GM18951 (cell line): ENCODE measurements around the gene TMOD2.
"Not testable (repeated sequence)": the region's sequence is repeated elsewhere in the genome, so short reads cannot be mapped to it uniquely, and the experiment has no call there.

Experiments
- POLR2A ChIP-seq: IDR thresholded peaks from 4 replicates; pipeline ENCODE4 v1.6.1; 2011; ENCODE audit warnings: mild to moderate bottlenecking; ENCODE audit not compliant: insufficient read length, insufficient read depth; ENCODE audit errors: extremely low read depth
- in situ Hi-C: fragments of 300-500 bp; cut with MboI; formaldehyde crosslinking; loops from one replicate; pipeline ENCODE4 v1.12.0; 2022; ENCODE audit warnings: low sequenced_read_pairs, mixed read lengths, inconsistent platforms; ENCODE audit not compliant: unreplicated experiment

TMOD2 gene

DNA sequence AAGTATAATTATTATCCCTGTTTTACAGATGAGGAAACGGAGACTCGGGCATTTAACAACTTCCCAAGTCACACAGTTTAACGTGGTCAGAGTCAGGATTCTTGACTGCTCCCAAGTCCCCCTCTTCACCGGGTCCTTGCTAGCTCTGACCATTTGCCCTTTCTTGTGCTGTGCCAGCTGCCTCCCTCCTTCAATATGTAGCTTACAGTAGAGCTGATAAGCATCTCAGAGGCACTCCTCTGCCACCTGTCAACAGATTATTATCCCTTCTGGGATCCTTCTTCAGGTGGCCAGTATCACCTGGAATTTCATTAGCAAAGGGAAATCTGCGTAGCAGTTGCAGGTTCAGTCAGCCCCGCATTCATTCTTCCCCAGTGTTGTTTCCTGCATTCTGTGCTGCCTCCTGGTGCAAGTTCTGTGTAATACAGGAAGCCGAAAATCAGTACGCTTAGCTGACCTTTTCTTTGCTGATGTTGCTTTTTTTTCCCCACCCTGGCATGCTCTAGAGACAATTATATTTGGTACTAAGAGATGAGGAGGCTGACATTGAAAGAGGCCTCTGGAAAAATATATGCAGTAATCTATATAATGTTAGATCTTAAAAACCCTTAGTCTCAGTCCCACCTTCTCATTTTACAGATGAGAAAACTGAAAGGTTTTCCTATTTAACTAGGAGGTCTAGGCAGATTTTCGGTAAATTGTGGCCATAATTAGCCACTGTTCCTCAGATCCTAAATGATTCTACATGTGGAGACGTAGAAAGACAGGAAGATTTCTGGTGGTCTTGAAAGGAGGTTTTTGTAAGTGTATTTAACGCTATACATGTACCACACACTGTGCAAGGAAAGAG, 24.8 kb downstream of the TMOD2 start:
- in situ Hi-C loops = no loop called here

DNA sequence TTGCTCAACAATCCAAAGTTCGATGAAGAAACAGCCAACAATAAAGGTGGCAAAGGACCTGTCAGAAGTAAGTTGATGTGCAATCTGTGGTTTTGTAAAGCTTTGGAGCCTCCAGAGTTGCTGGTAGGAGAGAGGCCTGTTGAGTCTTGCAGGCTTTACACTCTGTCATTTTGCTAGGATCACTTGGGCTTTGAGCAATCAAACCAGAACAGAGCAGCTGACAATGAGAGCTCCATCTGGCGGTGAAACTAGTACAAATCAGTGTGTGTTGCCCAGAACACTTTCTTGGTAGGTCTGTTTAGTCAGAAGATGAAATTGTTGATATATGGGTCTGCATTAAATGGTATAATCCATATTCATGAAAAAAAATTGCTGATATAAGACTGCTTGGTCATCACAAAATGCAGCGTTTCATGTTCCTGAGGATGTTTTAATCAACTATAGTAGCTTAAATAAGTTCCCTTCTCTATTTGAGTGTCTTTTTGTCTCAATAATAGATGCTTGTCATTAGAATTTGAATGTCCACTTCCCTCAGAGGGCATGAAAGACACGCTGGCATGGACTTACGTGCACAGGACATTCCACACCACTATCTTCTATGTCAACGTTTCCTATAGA, 25.7 kb downstream of the TMOD2 start:
- in situ Hi-C loops = no loop called here
- no peak for TF ChIP-seq POLR2A

More for the DNA sequence above, 24.8 kb downstream of the TMOD2 start:
- TF ChIP-seq POLR2A = no peak

DNA sequence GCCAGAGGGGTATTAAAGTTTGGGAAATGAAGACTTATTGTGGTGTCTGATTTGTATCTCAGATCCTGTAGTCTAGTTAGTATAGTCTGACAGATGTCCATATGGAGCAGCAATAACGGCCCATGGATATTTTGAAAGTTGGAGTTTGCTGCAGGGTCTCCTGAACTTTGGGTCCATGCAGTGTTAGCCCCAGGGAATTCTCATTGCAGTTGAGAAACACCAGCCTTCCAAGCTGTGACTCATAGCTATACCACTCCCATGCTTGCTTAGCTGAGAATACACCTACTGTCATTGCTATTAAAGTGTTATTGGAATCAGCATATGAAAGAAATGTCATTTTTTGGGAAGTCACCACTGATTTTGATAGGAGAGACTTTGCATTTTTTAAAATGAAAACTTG, 29.2 kb downstream of the TMOD2 start:
- TF ChIP-seq POLR2A = no peak
- in situ Hi-C loops = loop anchor here (5.0 kb wide), 1 partner anchor 133 kb away; no protein-coding TSS in a partner anchor

DNA sequence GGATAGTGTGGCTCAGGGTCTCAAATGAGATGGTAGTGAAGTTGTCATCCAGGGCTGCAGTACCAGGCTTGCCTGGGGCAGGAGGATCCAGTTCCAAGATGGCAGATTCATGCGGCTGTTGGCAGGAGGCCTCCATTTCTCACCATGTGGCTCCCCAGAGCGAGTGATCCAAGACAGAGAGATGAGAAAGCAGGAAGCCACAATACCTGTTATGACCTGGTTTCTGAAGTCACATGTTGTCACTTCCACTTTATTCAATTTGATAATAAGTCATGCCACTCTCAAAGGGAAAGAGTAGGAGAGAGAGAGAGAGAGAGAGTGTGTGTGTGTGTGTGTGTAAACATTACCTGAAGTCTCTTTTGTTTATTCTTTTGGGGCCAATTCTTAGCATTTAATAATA, 30.1 kb downstream of the TMOD2 start:
- in situ Hi-C loops = loop anchor here (5.0 kb wide), 1 partner anchor 134 kb away; no protein-coding TSS in a partner anchor
- TF ChIP-seq POLR2A = no peak

DNA sequence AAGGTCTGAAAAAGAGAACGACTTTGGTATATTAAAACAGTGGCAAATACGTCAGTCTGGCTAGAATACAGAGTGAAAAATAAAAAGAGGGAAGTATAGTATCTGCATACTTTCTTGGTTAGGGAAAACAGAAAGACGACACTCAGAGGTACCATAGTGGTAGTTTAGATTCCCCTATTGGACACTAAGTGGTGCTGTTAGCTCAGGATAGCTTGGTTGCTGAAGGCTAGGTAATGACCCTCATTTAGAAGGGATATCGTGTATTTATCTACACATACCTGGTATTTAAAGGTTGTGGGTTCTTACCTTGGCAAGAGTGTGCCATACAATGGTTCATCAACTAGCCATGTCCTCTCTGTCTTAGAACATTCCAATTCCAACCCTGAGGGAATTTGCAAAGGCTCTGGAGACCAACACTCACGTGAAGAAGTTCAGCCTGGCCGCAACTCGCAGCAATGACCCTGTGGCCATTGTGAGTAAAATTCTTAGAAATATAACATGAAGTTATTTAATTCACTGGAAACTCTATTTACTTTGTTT, 31.0 kb downstream of the TMOD2 start:
- in situ Hi-C loops = loop anchor here (5.0 kb wide), 1 partner anchor 135 kb away; no protein-coding TSS in a partner anchor

DNA sequence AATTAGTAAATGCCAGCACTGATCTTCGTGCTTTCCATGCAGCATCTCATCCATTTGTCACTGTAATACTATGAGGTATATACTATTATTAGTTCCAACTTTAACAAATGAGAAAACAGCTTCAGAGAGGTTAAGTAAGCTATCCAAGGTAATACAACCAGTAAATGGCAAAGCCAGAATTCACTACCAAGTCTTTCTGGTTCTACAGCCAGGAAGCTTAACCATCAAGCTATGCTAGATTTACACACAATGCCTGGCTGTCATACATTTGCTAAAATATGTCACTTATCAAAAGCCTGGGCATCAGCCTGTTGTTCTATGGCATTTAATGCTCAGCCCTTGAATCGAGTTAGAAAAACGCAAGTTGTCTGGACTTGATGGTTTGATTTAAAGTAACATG, 32.6 kb downstream of the TMOD2 start:
- no peak for TF ChIP-seq POLR2A
- in situ Hi-C loops = loop anchor here (5.0 kb wide), 1 partner anchor 137 kb away; no protein-coding TSS in a partner anchor

More for the DNA sequence above, 31.0 kb downstream of the TMOD2 start:
- TF ChIP-seq POLR2A = no peak

DNA sequence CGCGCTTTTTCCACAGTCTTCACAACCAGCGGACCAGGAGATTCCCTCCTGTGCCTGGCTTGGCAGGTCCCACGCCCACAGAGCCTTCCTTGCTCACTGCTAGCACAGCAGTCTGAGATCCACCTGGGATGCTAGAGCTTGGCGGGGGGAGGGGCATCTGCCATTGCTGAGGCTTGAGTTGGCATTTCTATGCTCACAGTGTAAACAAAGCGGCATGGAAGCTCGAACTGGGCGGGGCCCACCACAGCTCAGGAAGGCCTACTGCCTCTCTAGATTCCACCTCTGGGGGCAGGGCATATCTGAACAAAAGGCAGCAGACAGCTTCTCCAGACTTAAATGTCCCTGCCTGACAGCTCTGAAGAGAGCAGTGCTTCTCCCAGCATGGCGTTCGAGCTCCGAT, 35.7 kb downstream of the TMOD2 start:
- in situ Hi-C loops = not testable (repeated sequence)

DNA sequence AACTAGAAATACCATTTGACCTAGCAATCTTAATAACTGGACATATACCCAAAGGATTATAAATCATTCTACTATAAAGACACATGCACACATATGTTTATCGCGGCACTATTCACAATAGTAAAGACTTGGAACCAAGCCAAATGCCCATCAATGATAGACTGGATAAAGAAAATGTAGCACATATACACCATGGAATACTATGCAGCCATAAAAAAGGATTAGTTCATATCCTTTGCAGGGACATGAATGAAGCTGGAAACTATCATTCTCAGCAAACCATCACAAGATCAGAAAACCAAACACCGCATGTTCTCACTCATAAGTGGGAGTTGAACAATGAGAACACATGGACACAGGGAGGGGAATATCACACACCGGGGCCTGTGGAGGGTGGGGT, 41.1 kb downstream of the TMOD2 start:
- in situ Hi-C loops = not testable (repeated sequence)

DNA sequence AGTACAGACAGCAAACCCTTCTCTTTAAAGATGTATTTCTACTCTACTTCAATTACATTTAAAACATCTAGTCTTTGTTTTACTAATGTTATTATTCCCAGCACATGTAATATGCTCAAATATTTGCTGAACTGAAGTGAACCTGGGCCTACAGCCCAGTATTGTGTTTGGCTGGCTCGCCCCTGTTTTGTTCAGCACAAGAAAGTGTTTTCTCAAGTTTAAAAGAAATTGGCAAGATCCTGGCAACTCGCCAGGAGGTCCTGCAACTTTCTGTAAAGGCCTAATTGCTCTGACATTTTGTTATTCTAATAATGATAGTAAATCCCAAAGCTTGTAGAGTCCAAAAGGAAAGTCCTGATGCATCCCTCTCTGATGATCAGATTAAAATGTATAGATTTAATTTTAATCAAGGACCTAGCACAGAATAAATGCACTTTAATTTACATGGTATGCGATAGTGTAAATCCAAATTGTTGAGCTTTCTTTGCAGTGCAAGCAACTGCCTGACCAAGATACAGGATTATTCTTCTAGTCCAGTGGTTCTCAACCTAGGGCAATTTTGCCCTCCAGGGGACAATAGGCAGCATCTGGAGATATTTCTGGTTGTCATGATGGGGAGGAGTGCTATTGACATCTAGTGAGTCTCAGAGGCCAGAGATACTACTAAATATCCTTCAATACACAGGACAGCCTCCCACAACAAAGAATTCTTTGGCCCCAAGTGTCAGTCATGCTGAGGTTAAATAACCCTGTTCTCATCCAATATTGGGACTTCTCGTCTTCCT, 42.3 kb downstream of the TMOD2 start:
- in situ Hi-C loops = no loop called here
- TF ChIP-seq POLR2A = no peak

DNA sequence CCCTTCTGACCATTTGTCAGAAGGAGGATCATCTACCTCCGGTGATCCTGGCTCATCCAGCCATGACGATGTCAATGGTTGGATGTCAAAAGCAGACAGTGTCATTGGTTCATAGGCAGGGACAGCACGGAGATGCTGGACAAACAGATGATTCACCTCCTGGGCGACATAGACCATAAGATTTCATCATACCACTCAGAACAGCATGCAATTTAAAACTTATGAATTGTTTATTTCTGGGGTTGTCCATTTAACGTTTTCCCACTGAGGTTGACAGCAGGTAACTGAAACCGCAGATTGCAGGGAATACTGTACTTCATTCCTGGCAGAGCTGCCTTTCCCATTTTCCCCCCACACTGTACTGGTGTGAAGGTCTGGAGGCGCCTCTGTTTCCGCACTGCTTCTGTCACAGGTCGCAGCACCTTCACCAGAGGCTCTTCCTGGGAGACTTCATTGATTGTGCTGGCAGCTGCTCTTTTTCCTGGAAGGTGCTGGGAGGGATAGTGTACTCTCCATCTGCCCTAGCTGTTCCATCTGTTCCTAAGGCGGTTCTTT, 45.5 kb downstream of the TMOD2 start:
- TF ChIP-seq POLR2A = no peak
- in situ Hi-C loops = no loop called here

DNA sequence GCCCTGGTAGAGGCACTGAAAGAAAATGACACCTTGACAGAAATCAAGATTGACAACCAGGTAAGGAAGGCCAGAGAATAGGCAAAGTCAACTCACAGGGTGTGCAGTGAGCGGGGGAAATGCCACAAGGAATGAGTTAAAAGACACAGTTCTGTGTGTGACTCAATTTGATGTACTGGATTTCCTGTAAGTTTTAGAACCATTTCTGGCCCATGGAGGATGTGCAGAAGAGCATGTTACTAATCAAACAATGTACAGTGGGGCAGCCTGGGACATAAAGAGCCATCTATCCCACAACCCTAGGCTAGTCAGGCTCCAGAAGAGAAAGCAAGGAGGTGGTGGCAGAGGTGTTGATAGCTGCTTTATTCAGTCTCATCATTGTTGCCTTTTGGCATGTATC, 46.9 kb downstream of the TMOD2 start:
- in situ Hi-C loops = no loop called here
- TF ChIP-seq POLR2A = no peak

DNA sequence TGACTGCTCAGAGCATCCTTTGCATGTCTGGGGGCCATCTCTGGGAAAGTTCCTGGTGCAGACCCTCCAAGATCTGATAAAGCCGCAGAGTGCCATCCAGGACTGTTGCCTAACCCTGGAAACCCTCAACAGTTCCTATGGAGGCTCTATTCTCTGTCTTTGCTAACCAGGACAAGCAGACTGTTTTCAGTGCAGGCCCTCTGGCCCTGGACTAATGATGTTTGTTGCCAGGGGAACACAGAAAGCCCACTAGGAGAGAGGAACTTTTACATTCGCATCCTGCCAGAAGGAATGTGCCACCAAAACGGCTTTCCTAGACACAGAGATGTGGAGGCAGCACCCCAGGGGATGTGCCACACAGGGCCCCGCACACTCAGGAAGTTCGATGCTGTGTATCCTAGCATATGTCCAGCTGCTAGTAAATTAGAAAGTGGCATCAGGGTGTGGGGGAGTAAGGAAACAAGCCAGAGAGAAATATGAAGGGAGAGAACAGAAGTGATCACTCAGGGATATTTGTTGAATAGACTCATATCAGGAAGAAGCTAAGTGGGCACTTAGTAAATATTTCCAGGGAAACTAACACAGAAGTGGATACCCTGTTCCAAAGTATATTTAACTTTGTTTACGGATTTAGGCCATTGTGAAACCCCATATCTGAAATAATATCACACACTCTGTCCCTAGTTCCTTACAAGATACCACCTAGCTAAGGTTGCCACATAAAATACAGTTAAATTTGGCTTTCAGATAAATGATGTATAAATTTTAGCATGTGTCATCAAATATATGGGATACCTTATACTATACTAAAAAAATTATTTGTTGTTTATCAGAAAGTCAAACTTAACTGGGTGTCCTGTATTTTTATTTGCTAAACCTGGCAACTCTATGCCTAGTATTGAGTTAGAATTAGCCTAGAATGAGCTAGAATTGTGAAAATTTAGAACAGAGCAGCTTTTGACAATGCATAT, 48.2 kb downstream of the TMOD2 start:
- in situ Hi-C loops = no loop called here

More for the DNA sequence above, 48.2 kb downstream of the TMOD2 start:
- no peak for TF ChIP-seq POLR2A
